ENCODE measurements around the gene NELFE. TPM values are rescaled to one million over a fixed set of nuclear protein-coding genes. Genes with fewer than 3 reads are reported as not detected.

NELFE gene
- total and polyA plus RNA-seq, 2 of the 13 experiments (the other 11 are each of a cell fraction or from before 2014, with no cell fraction given): 51.3 to 69.8 TPM

GRCh38 chr6:31927242-31927862 lies 31.4 kb downstream of the NELFE start, which contains the start of gene C2 (continued):
- TF ChIP-seq ZNF512B (CRISPR knock-in tag; IDR thresholded peaks at IDR 0.05; ENCODE audit: borderline replicate concordance) (peak; percentile 75; the same call in 1 of the 2 replicates), PAWR (CRISPR knock-in tag; IDR thresholded peaks at IDR 0.05; ENCODE audit: borderline replicate concordance) (no peak), ZFY (CRISPR knock-in tag; IDR thresholded peaks at IDR 0.05) (peak; percentile 49), ZNF768 (CRISPR knock-in tag; IDR thresholded peaks at IDR 0.05) (no peak), MYNN (CRISPR knock-in tag; IDR thresholded peaks at IDR 0.05; ENCODE audit: low read depth) (no peak), SP4 (CRISPR knock-in tag; IDR thresholded peaks at IDR 0.05) (peak; percentile 66; the same call in 1 of the 2 replicates), ZNF207 (IDR thresholded peaks at IDR 0.05; ENCODE audit: borderline replicate concordance) (no peak), ATF4 (CRISPR knock-in tag; IDR thresholded peaks at IDR 0.05) (peak in 1 of 2 experiments; percentile 86; a peak in 2 of 4 replicates), ZNF577 (CRISPR knock-in tag; IDR thresholded peaks at IDR 0.05; ENCODE audit: borderline replicate concordance, low read depth) (0 out of 2 replicates have a peak, but pooled peaks have one; percentile 3), UBTF (CRISPR knock-in tag; IDR thresholded peaks at IDR 0.05) (peak; percentile 75), ZNF616 (CRISPR knock-in tag; IDR thresholded peaks at IDR 0.05; ENCODE audit: low read depth) (no peak), ZMYM3 (CRISPR knock-in tag; IDR thresholded peaks at IDR 0.05) (peak; percentile 83), ZNF18 (CRISPR knock-in tag; IDR thresholded peaks at IDR 0.05; ENCODE audit: insufficient replicate concordance) (peak; percentile 96), RFX1 (IDR thresholded peaks at IDR 0.05) (no peak), ZNF597 (CRISPR knock-in tag; IDR thresholded peaks at IDR 0.05) (no peak), NFE2L1 (CRISPR knock-in tag; IDR thresholded peaks at IDR 0.05; ENCODE audit: borderline replicate concordance) (no peak), CREM (IDR thresholded peaks at IDR 0.05) (peak; percentile 83), CREM (CRISPR knock-in tag; IDR thresholded peaks at IDR 0.05) (no peak), DDIT3 (CRISPR knock-in tag; IDR thresholded peaks at IDR 0.05) (no peak), RBM22 (optimal IDR thresholded peaks at IDR 0.05; ENCODE audit: low read length) (no peak)
